Bladder microvascular endothelial cell (primary cell): ENCODE data around the gene DNAH5. TPM values are rescaled to one million over a fixed set of nuclear protein-coding genes. Genes with fewer than 3 reads are reported as not detected.

Source experiments
- total RNA-seq: library from RNA; depleted of rRNA; stranded (reverse); fragments of >200 nt; gene quantifications from 2 replicates; pipeline ENCODE4 v1.2.3, GENCODE V29; 2014

Gene DNAH5, protein sequence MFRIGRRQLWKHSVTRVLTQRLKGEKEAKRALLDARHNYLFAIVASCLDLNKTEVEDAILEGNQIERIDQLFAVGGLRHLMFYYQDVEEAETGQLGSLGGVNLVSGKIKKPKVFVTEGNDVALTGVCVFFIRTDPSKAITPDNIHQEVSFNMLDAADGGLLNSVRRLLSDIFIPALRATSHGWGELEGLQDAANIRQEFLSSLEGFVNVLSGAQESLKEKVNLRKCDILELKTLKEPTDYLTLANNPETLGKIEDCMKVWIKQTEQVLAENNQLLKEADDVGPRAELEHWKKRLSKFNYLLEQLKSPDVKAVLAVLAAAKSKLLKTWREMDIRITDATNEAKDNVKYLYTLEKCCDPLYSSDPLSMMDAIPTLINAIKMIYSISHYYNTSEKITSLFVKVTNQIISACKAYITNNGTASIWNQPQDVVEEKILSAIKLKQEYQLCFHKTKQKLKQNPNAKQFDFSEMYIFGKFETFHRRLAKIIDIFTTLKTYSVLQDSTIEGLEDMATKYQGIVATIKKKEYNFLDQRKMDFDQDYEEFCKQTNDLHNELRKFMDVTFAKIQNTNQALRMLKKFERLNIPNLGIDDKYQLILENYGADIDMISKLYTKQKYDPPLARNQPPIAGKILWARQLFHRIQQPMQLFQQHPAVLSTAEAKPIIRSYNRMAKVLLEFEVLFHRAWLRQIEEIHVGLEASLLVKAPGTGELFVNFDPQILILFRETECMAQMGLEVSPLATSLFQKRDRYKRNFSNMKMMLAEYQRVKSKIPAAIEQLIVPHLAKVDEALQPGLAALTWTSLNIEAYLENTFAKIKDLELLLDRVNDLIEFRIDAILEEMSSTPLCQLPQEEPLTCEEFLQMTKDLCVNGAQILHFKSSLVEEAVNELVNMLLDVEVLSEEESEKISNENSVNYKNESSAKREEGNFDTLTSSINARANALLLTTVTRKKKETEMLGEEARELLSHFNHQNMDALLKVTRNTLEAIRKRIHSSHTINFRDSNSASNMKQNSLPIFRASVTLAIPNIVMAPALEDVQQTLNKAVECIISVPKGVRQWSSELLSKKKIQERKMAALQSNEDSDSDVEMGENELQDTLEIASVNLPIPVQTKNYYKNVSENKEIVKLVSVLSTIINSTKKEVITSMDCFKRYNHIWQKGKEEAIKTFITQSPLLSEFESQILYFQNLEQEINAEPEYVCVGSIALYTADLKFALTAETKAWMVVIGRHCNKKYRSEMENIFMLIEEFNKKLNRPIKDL (N-terminal part only)
- total RNA-seq = under 0.01 and 0.82 TPM in 2 replicates

DNA sequence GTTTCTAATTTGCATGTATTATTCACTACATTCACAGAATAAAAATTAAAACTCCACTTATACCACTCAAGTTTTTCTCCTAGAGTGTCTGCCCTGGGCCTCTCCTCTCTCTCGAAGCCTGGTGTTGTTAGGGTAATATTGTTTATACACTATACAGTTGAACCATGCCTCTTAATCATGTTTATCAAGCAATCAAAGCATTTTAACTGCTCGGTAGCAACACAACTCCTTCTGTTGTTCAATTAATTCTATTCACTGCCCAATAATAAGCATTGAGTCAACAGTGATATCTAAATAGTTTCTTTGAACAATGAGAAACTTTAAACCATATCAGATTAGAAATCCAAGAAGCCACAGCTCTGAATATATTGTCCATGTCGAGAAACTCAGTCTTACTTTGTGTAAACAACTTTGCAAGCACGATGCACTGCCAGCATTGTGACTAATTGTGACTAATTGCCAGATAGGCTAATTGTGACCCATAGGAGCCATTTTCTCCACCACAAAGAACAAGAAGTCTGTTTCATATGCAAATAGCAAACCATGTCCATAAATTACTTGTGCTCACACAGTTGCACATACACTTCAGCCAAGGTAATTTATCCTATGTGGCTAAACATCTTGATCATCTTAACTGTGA, at the start of gene DNAH5:
TSS of gene DNAH5 (minus strand) at position 129 of the 640 bp plus-strand sequence. CDS start 250 bp downstream, outside the sequence.

Other genes starting within 250 kb of the DNAH5 start
- gene TRIO, start 198.7 kb upstream of the DNAH5 start, total RNA-seq = 107 and 374 TPM in 2 replicates